BJ (cell line): ENCODE results near the gene EVX1. TPM values are rescaled to one million over a fixed set of nuclear protein-coding genes. Genes with fewer than 3 reads are reported as not detected.

ENCODE experiments used
- CTCF ChIA-PET: fragments of 350-600 bp; formaldehyde crosslinking; extraction: SDS; loops from one replicate; lab custom pipeline; 2021; ENCODE audit warnings: antibody characterized with exemption, inconsistent platforms; lab: Yijun Ruan, JAX
- POLR2A ChIA-PET: fragments of 300-600 bp; sonication (Branson Sonifier 250); formaldehyde crosslinking; extraction: SDS; loops from one replicate; lab custom pipeline; 2021; ENCODE audit warnings: antibody characterized with exemption; lab: Charles Lee
- DNase-seq: peaks from one replicate; pipeline ENCODE4 v3.0.0-alpha.2; 2011; ENCODE audit warnings: low read depth
- H3K27me3 ChIP-seq: 2 replicates; pipeline ENCODE4 v1.6.0; 2011; ENCODE audit warnings: low read length; ENCODE audit not compliant: control insufficient read depth, insufficient read depth
- H3K36me3 ChIP-seq: 2 replicates; pipeline ENCODE4 v1.5.1; 2011; ENCODE audit warnings: low read length; ENCODE audit not compliant: control insufficient read depth, insufficient read depth
- H3K4me3 ChIP-seq: 2 replicates; pipeline ENCODE4 v1.5.1; 2011; ENCODE audit warnings: low read depth, mild to moderate bottlenecking, control low read depth, low read length
- CTCF ChIP-seq: IDR thresholded peaks from 2 replicates; pipeline ENCODE4 v1.5.1; 2011; ENCODE audit warnings: low read depth, mild to moderate bottlenecking, control low read depth, inconsistent platforms, low read length, moderate library complexity; ENCODE audit not compliant: insufficient read depth
- polyA plus RNA-seq: library from polyadenylated mRNA; depleted of rRNA; stranded (reverse); fragments of >200 nt; gene quantifications from 2 replicates; pipeline ENCODE4 v1.2.3, GENCODE V29; 2011

EVX1 gene
- polyA plus RNA-seq, 1 experiment = not detected

GRCh38 chr7:27215356-27215755 is 27.2 kb upstream of the EVX1 start:
- H3K27me3 ChIP-seq = no peaks in the 10 kb centered on the region
- H3K36me3 ChIP-seq = no peaks in the 10 kb centered on the region
- TF ChIP-seq CTCF = no peak
- CTCF ChIA-PET = interaction anchor here (1.0 to 1.3 kb wide), 2 partner anchors 8 to 10 kb away, joined by 5 read pairs; no protein-coding TSS in a partner anchor
- POLR2A ChIA-PET = no interaction called here
- no peak overlapping the region for H3K4me3 ChIP-seq
- DNase-seq = no peak

- TF ChIP-seq CTCF = no peak
- CTCF ChIA-PET = no interaction called here
- POLR2A ChIA-PET = no interaction called here
- no peak for DNase-seq
- Histone ChIP-seq H3K4me3 (no peak overlapping the region), H3K36me3 (no peaks in the 10 kb centered on the region), H3K27me3 (peaks cover 3% of the 10 kb centered on the region; the same call in 1 of the 2 replicates)
These were observed 24.7 kb upstream of the EVX1 start for GRCh38 chr7:27217951-27218350.

- Histone ChIP-seq H3K4me3 (no peak overlapping the region), H3K27me3 (peaks cover 3% of the 10 kb centered on the region; the same call in 1 of the 2 replicates), H3K36me3 (no peaks in the 10 kb centered on the region)
- CTCF ChIA-PET = no interaction called here
- no peak for DNase-seq
- no peak for TF ChIP-seq CTCF
- POLR2A ChIA-PET = no interaction called here
These were observed 22.8 kb upstream of the EVX1 start for GRCh38 chr7:27219821-27220220.

GRCh38 chr7:27220440-27220955 is 22.1 kb upstream of the EVX1 start:
- POLR2A ChIA-PET = no interaction called here
- no peak overlapping the region for H3K4me3 ChIP-seq
- no peak for TF ChIP-seq CTCF
- H3K27me3 ChIP-seq = peaks cover 8% of the 10 kb centered on the region
- CTCF ChIA-PET = no interaction called here
- no peaks in the 10 kb centered on the region for H3K36me3 ChIP-seq
- DNase-seq = no peak

GRCh38 chr7:27221201-27221797 is 21.3 kb upstream of the EVX1 start:
- Histone ChIP-seq H3K27me3 (peaks cover 10% of the 10 kb centered on the region), H3K36me3 (no peaks in the 10 kb centered on the region), H3K4me3 (no peak overlapping the region)
- DNase-seq = no peak
- POLR2A ChIA-PET = interaction anchor here (0.6 kb wide), 1 partner anchor 435 kb away, joined by 4 read pairs; no protein-coding TSS in a partner anchor
- CTCF ChIA-PET = no interaction called here
- TF ChIP-seq CTCF = no peak
